IPS-18a (cell line): ENCODE measurements around the gene POLN.

Experiments
- H3K27ac ChIP-seq: one replicate; pipeline ENCODE4 v1.5.1; 2013; ENCODE audit warnings: low read length
- H3K27me3 ChIP-seq: one replicate; pipeline ENCODE4 v1.6.1; 2013; ENCODE audit warnings: mild to moderate bottlenecking, low read length; ENCODE audit not compliant: control insufficient read depth, insufficient read depth
- H3K36me3 ChIP-seq: one replicate; pipeline ENCODE4 v1.6.1; 2013; ENCODE audit warnings: low read depth, low read length; ENCODE audit not compliant: control insufficient read depth
- H3K4me1 ChIP-seq: one replicate; pipeline ENCODE4 v1.6.1; 2013; ENCODE audit warnings: low read depth, low read length; ENCODE audit not compliant: control insufficient read depth
- H3K4me3 ChIP-seq: one replicate; pipeline ENCODE4 v1.5.1; 2013; ENCODE audit warnings: low read length
- H3K9ac ChIP-seq: one replicate; pipeline ENCODE4 v1.6.1; 2013; ENCODE audit warnings: mild to moderate bottlenecking, low read length, moderate library complexity
- H3K9me3 ChIP-seq: one replicate; pipeline ENCODE4 v1.6.1; 2013; ENCODE audit warnings: low read depth, low read length; ENCODE audit not compliant: control insufficient read depth

Gene POLN

GRCh38 chr4:2273221-2273620 lies 31.3 kb upstream of the POLN start:
- H3K27me3 ChIP-seq = no peaks in the 10 kb centered on the region
- peaks cover 5% of the 10 kb centered on the region for H3K4me1 ChIP-seq
- no peaks in the 10 kb centered on the region for H3K36me3 ChIP-seq
- no peak overlapping the region for H3K27ac ChIP-seq
- no peak overlapping the region for H3K4me3 ChIP-seq
- H3K9me3 ChIP-seq = no peaks in the 10 kb centered on the region
- no peak overlapping the region for H3K9ac ChIP-seq

- Histone ChIP-seq H3K4me3 (no peak overlapping the region), H3K27me3 (no peaks in the 10 kb centered on the region), H3K9me3 (no peaks in the 10 kb centered on the region), H3K9ac (no peak overlapping the region), H3K36me3 (no peaks in the 10 kb centered on the region), H3K27ac (no peak overlapping the region), H3K4me1 (peaks cover 5% of the 10 kb centered on the region)
These were observed 30.9 kb upstream of the POLN start for GRCh38 chr4:2272828-2273120.

GRCh38 chr4:2272026-2272827 lies 30.3 kb upstream of the POLN start:
- Histone ChIP-seq H3K27me3 (no peaks in the 10 kb centered on the region), H3K27ac (no peak overlapping the region), H3K4me1 (peaks cover 5% of the 10 kb centered on the region), H3K9me3 (no peaks in the 10 kb centered on the region), H3K9ac (no peak overlapping the region), H3K4me3 (no peak overlapping the region), H3K36me3 (no peaks in the 10 kb centered on the region)

DNA sequence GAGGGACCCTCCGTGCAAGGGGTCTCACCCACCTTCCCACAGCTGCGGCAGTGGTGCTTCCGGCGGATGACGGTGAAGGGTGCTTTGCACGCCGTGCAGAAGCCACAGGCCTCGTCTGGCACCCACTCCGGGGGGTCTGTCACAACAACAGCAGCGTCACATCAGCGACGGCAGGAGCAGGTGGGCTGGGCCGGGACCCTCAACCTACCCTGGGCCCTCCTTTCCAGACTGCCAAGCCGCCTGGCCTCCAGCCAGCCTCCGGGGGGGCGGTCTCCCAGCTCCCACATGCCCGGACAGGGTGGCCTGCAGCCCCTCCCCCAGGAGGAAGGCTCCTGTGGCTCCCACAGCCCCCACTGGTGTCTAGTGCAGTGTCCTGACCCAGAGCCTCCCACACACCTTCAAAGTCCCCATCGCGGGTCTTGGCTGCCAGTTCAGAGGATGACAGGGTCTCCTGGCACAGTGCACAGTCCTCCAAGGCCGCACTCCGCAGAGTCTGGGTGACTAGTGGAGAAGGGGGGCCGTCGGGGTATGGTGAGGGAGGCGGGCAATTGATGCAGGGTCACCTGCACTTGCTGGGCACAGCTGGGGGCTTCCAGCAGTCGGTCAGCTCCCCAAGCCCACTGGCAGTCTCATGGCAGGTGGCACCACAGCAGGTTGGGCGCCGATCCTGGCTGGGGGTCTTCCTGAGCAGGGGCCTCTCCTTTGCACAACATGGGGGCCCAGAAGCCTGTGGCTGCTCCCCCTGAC lies 29.5 kb upstream of the POLN start:
- no peak overlapping the region for H3K9ac ChIP-seq
- H3K9me3 ChIP-seq = no peaks in the 10 kb centered on the region
- no peaks in the 10 kb centered on the region for H3K36me3 ChIP-seq
- H3K27me3 ChIP-seq = no peaks in the 10 kb centered on the region
- H3K4me3 ChIP-seq = no peak overlapping the region
- H3K4me1 ChIP-seq = peaks cover 5% of the 10 kb centered on the region
- H3K27ac ChIP-seq = no peak overlapping the region

DNA sequence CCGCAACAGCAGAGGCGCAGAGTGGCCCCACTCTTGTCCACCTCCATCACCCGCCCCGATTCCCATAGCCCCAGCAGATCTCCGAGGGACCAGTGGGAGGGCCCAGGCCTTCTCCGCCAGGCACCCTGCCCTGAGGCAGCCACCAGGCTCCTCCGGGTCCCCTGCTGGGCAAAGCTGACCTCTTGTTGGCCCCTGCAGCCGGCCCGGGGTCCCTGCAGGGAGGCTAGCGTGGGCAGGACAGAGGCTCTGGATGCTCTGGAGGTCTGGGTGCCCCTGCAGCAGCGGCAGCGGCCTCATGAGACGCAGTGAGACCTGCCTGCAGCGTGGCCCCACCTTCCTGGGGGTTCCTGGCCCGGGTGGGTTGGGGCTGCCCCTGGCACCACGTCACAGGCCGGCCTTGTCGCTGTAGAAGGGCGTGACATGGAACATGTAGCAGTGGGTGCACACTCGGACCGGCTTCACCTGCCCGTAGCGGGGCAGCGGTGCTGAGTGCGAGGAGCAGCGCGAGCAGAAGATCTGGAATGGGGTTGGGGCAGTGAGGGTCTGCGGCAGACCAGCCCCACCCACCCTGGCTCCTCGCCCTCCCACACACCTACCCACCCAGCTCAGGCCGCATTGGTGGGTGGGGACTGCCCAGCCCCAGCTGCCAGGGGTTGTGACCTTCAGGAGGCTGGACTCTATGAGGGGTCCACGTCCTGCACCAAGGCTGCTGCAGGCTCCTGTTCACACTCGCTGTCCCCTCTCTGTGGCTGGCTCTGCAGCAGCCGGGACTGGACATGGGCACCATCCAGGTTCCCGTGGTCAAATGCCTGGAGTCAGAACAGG lies 28.6 kb upstream of the POLN start:
- Histone ChIP-seq H3K4me1 (peaks cover 5% of the 10 kb centered on the region), H3K27me3 (no peaks in the 10 kb centered on the region)

GRCh38 chr4:2269618-2270163 lies 27.8 kb upstream of the POLN start:
- Histone ChIP-seq H3K36me3 (no peaks in the 10 kb centered on the region), H3K9ac (no peak overlapping the region), H3K4me1 (peaks cover 5% of the 10 kb centered on the region), H3K27ac (no peak overlapping the region), H3K4me3 (no peak overlapping the region), H3K9me3 (no peaks in the 10 kb centered on the region), H3K27me3 (no peaks in the 10 kb centered on the region)

More for the DNA sequence above, 28.6 kb upstream of the POLN start:
- no peaks in the 10 kb centered on the region for H3K36me3 ChIP-seq
- H3K9ac ChIP-seq = no peak overlapping the region
- no peak overlapping the region for H3K27ac ChIP-seq
- H3K4me3 ChIP-seq = no peak overlapping the region
- no peaks in the 10 kb centered on the region for H3K9me3 ChIP-seq

- Histone ChIP-seq H3K4me1 (peaks cover 8% of the 10 kb centered on the region), H3K9me3 (no peaks in the 10 kb centered on the region), H3K27ac (no peak overlapping the region), H3K27me3 (no peaks in the 10 kb centered on the region), H3K9ac (no peak overlapping the region), H3K36me3 (no peaks in the 10 kb centered on the region), H3K4me3 (no peak overlapping the region)
These were observed 27.2 kb upstream of the POLN start for GRCh38 chr4:2269206-2269531.

- H3K4me3 ChIP-seq = no peak overlapping the region
- no peaks in the 10 kb centered on the region for H3K9me3 ChIP-seq
- no peak overlapping the region for H3K27ac ChIP-seq
- no peaks in the 10 kb centered on the region for H3K27me3 ChIP-seq
- H3K4me1 ChIP-seq = peaks cover 12% of the 10 kb centered on the region
- no peaks in the 10 kb centered on the region for H3K36me3 ChIP-seq
- H3K9ac ChIP-seq = no peak overlapping the region
These were observed 26.7 kb upstream of the POLN start for GRCh38 chr4:2268357-2269205.

DNA sequence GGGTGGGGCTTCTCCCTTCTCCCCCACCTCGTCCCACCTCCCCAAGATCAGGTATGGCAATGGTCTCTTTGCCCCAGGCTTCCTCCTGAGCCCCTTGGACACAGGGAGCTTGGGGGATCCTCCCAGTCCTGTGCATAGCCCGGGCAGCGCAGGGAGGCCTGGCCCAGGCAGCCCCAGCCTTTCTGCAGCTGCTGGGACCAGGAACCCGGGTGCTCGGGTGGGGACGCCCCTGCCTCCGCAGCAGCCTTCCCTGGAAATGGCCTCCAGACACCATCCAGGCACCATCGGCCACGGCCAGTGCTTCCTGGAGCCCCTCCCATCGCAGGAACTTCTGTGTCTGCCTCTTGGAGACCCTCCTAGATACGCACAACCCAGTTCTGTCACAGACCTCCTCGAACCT lies 25.9 kb upstream of the POLN start:
- H3K4me3 ChIP-seq = no peak overlapping the region
- no peak overlapping the region for H3K27ac ChIP-seq
- no peaks in the 10 kb centered on the region for H3K36me3 ChIP-seq
- H3K4me1 ChIP-seq = peaks cover 12% of the 10 kb centered on the region
- H3K27me3 ChIP-seq = no peaks in the 10 kb centered on the region
- no peaks in the 10 kb centered on the region for H3K9me3 ChIP-seq
- no peak overlapping the region for H3K9ac ChIP-seq

GRCh38 chr4:2267320-2267811 lies 25.4 kb upstream of the POLN start:
- Histone ChIP-seq H3K27me3 (no peaks in the 10 kb centered on the region), H3K4me1 (peaks cover 12% of the 10 kb centered on the region), H3K27ac (no peak overlapping the region), H3K9me3 (no peaks in the 10 kb centered on the region), H3K36me3 (no peaks in the 10 kb centered on the region), H3K9ac (no peak overlapping the region), H3K4me3 (no peak overlapping the region)

GRCh38 chr4:2266821-2267220 lies 24.9 kb upstream of the POLN start:
- H3K9me3 ChIP-seq = no peaks in the 10 kb centered on the region
- no peak overlapping the region for H3K9ac ChIP-seq
- no peaks in the 10 kb centered on the region for H3K27me3 ChIP-seq
- no peak overlapping the region for H3K4me3 ChIP-seq
- H3K27ac ChIP-seq = no peak overlapping the region
- no peaks in the 10 kb centered on the region for H3K36me3 ChIP-seq
- peaks cover 12% of the 10 kb centered on the region for H3K4me1 ChIP-seq
